ENCODE results near the gene TTYH1. TPM values are rescaled to one million over a fixed set of nuclear protein-coding genes. Genes with fewer than 3 reads are reported as not detected.
"Not testable (repeated sequence)": the region's sequence is repeated elsewhere in the genome, so short reads cannot be mapped to it uniquely, and the experiment has no call there.

The TTYH1 gene
- 4.2 to 6.0 TPM (median 5.2 TPM) in 3 replicates for total RNA-seq

GRCh38 chr19:54415208-54415900, at the start of gene TTYH1:
TSS of gene TTYH1 (plus strand) at chr19:54415464. CDS start at chr19:54415553, 89 bp downstream.
- Mint-ChIP-seq H3K27ac (no peak within 1 kb of the TSS), H3K4me3 (peak within 1 kb of the TSS; percentile 18), H3K36me3 (no peaks in the 10 kb centered on the region), H3K4me1 (peaks cover 10% of the 10 kb centered on the region), H3K9me3 (peaks cover 5% of the 10 kb centered on the region), H3K27me3 (ENCODE audit: low read depth) (peaks cover 78% of the 10 kb centered on the region)
- no peak for DNase-seq (ENCODE audit: low spot score in 2 of 2, unreplicated experiment in 2 of 2)
- peak; percentile 73 for TF ChIP-seq CTCF (IDR thresholded peaks at IDR 0.05; ENCODE audit: unreplicated experiment)

- H3K4me1 Mint-ChIP-seq; H3K27ac Mint-ChIP-seq; DNase-seq (ENCODE audit: low spot score in 2 of 2, unreplicated experiment in 2 of 2); H3K9me3 Mint-ChIP-seq; H3K36me3 Mint-ChIP-seq; H3K4me3 Mint-ChIP-seq: not testable (repeated sequence)
- H3K27me3 Mint-ChIP-seq (ENCODE audit: low read depth), result peaks cover 27% of the 10 kb centered on the region
Measured at GRCh38 chr19:54365798-54366197, 49.5 kb upstream of the TTYH1 start.

- Mint-ChIP-seq H3K27me3 (ENCODE audit: low read depth) (peaks cover 26% of the 10 kb centered on the region), H3K9me3 (no peaks in the 10 kb centered on the region), H3K4me1 (no peaks in the 10 kb centered on the region), H3K4me3 (no peak overlapping the region), H3K36me3 (no peaks in the 10 kb centered on the region), H3K27ac (no peak overlapping the region)
- DNase-seq (ENCODE audit: low spot score in 2 of 2, unreplicated experiment in 2 of 2), result no peak
- TF ChIP-seq CTCF (IDR thresholded peaks at IDR 0.05; ENCODE audit: unreplicated experiment), result no peak
Measured at GRCh38 chr19:54366811-54367210, 48.5 kb upstream of the TTYH1 start.

- no peaks in the 10 kb centered on the region for H3K9me3 Mint-ChIP-seq
- no peak for DNase-seq (ENCODE audit: low spot score in 2 of 2, unreplicated experiment in 2 of 2)
- no peak overlapping the region for H3K27ac Mint-ChIP-seq
Measured at GRCh38 chr19:54369082-54369687, 46.1 kb upstream of the TTYH1 start.

GRCh38 chr19:54369688-54370433, 45.4 kb upstream of the TTYH1 start:
- peaks cover 22% of the 10 kb centered on the region for H3K27me3 Mint-ChIP-seq (ENCODE audit: low read depth)
- not testable (repeated sequence) for H3K36me3 Mint-ChIP-seq; H3K4me3 Mint-ChIP-seq; H3K4me1 Mint-ChIP-seq; H3K27ac Mint-ChIP-seq; DNase-seq (ENCODE audit: low spot score in 2 of 2, unreplicated experiment in 2 of 2); H3K9me3 Mint-ChIP-seq

More at GRCh38 chr19:54369082-54369687, 46.1 kb upstream of the TTYH1 start:
- Mint-ChIP-seq H3K4me3 (no peak overlapping the region), H3K27me3 (ENCODE audit: low read depth) (peaks cover 22% of the 10 kb centered on the region), H3K4me1 (no peaks in the 10 kb centered on the region), H3K36me3 (no peaks in the 10 kb centered on the region)
- no peak for TF ChIP-seq CTCF (IDR thresholded peaks at IDR 0.05; ENCODE audit: unreplicated experiment)

GRCh38 chr19:54370434-54370796, 44.8 kb upstream of the TTYH1 start:
- H3K27ac Mint-ChIP-seq; DNase-seq (ENCODE audit: low spot score in 2 of 2, unreplicated experiment in 2 of 2); H3K4me3 Mint-ChIP-seq; H3K36me3 Mint-ChIP-seq; H3K9me3 Mint-ChIP-seq; H3K4me1 Mint-ChIP-seq: not testable (repeated sequence)
- H3K27me3 Mint-ChIP-seq (ENCODE audit: low read depth), result peaks cover 22% of the 10 kb centered on the region

GRCh38 chr19:54371453-54371852, 43.8 kb upstream of the TTYH1 start:
- H3K27me3 Mint-ChIP-seq (ENCODE audit: low read depth), result peaks cover 19% of the 10 kb centered on the region
- DNase-seq (ENCODE audit: low spot score in 2 of 2, unreplicated experiment in 2 of 2); H3K9me3 Mint-ChIP-seq; H3K27ac Mint-ChIP-seq; H3K4me1 Mint-ChIP-seq; H3K36me3 Mint-ChIP-seq; H3K4me3 Mint-ChIP-seq: not testable (repeated sequence)
